T47D (cell line): ENCODE results near the gene FREY1.
"Not testable (repeated sequence)": the region's sequence is repeated elsewhere in the genome, so short reads cannot be mapped to it uniquely, and the experiment has no call there.

ENCODE experiments used
- DNase-seq, 2 experiments: peaks; one replicate each; pipeline versions ENCODE4 v3.0.0 to v3.0.0-alpha.2; 2011 to 2012; ENCODE audit warnings: low read depth in 1 of 2, low spot score in 1 of 2
- JUND ChIP-seq: IDR thresholded peaks from 2 replicates; pipeline ENCODE4 v1.6.1; 2012; ENCODE audit warnings: low read depth
- in situ Hi-C: cut with HindIII; loops from 2 replicates; pipeline ENCODE4 v1.10.0; 2016; ENCODE audit warnings: low sequenced_read_pairs, low pct_unique_long_range_greater_than_20kb

Gene FREY1

GRCh38 chr11:45902452-45903380, 4.4 kb downstream of the FREY1 start:
- no peak for TF ChIP-seq JUND
- no peak for DNase-seq
- in situ Hi-C loops = no loop called here

- in situ Hi-C loops = no loop called here
- no peak for TF ChIP-seq JUND
- DNase-seq = no peak
Observed at GRCh38 chr11:45901626-45902025, 5.4 kb downstream of the FREY1 start.

- in situ Hi-C loops = no loop called here
- no peak for DNase-seq
- no peak for TF ChIP-seq JUND
Observed at GRCh38 chr11:45900916-45901617, 6.0 kb downstream of the FREY1 start.

- in situ Hi-C loops, DNase-seq: not testable (repeated sequence)
Observed at GRCh38 chr11:45900175-45900800, 6.8 kb downstream of the FREY1 start.

- DNase-seq = peak; percentile 92 to 94
- TF ChIP-seq JUND = no peak
- in situ Hi-C loops = no loop called here
Observed at GRCh38 chr11:45899448-45900174, 7.5 kb downstream of the FREY1 start.

GRCh38 chr11:45899086-45899447, 8.0 kb downstream of the FREY1 start:
- in situ Hi-C loops = no loop called here
- no peak for DNase-seq
- TF ChIP-seq JUND = no peak

- in situ Hi-C loops = no loop called here
- no peak for TF ChIP-seq JUND
- DNase-seq = peak in 1 of 2 experiments; percentile 51
Observed at GRCh38 chr11:45897556-45897955, 9.5 kb downstream of the FREY1 start.

- in situ Hi-C loops = no loop called here
- peak in 1 of 2 experiments; percentile 39 for DNase-seq
- TF ChIP-seq JUND = no peak
Observed at GRCh38 chr11:45896422-45896984, 10.6 kb downstream of the FREY1 start.

GRCh38 chr11:45895553-45896259, 11.4 kb downstream of the FREY1 start:
- DNase-seq = no peak
- TF ChIP-seq JUND = no peak
- in situ Hi-C loops = no loop called here

GRCh38 chr11:45894555-45895247, 12.4 kb downstream of the FREY1 start:
- no peak for TF ChIP-seq JUND
- no peak for DNase-seq
- in situ Hi-C loops = no loop called here

GRCh38 chr11:45892856-45893255, 14.2 kb downstream of the FREY1 start:
- in situ Hi-C loops = no loop called here
- no peak for DNase-seq
- TF ChIP-seq JUND = no peak
